GM19099 (cell line): ENCODE measurements around the gene EPHA3.

Experiments used
- POLR2A ChIP-seq: IDR thresholded peaks from 3 replicates; pipeline ENCODE4 v1.6.1; 2011; ENCODE audit warnings: low read depth; ENCODE audit not compliant: insufficient read length; ENCODE audit errors: extremely low read depth

Gene EPHA3

GRCh38 chr3:89414270-89414669 is 306.8 kb downstream of the EPHA3 start:
- TF ChIP-seq POLR2A, result no peak

- no peak for TF ChIP-seq POLR2A
These were observed 312.3 kb downstream of the EPHA3 start for GRCh38 chr3:89419647-89420241.

- TF ChIP-seq POLR2A, result no peak
These were observed 318.6 kb downstream of the EPHA3 start for GRCh38 chr3:89426060-89426459.

- no peak for TF ChIP-seq POLR2A
These were observed 327.4 kb downstream of the EPHA3 start for GRCh38 chr3:89434621-89435380.

- TF ChIP-seq POLR2A, result no peak
These were observed 329.4 kb downstream of the EPHA3 start for GRCh38 chr3:89436846-89437245.

- TF ChIP-seq POLR2A, result no peak
These were observed 333.0 kb downstream of the EPHA3 start for GRCh38 chr3:89440386-89440785.

- no peak for TF ChIP-seq POLR2A
These were observed 333.7 kb downstream of the EPHA3 start for GRCh38 chr3:89441141-89441540.

GRCh38 chr3:89446593-89446992 is 339.2 kb downstream of the EPHA3 start:
- no peak for TF ChIP-seq POLR2A

- no peak for TF ChIP-seq POLR2A
These were observed 339.8 kb downstream of the EPHA3 start for GRCh38 chr3:89447243-89447642.

GRCh38 chr3:89449086-89449485 is 341.7 kb downstream of the EPHA3 start:
- TF ChIP-seq POLR2A, result no peak

- no peak for TF ChIP-seq POLR2A
These were observed 344.6 kb downstream of the EPHA3 start for GRCh38 chr3:89452066-89452465.

- TF ChIP-seq POLR2A, result no peak
These were observed 347.8 kb downstream of the EPHA3 start for GRCh38 chr3:89455240-89455639.

GRCh38 chr3:89467898-89468363 is 360.5 kb downstream of the EPHA3 start:
- TF ChIP-seq POLR2A, result no peak

GRCh38 chr3:89472101-89472500 is 364.7 kb downstream of the EPHA3 start:
- no peak for TF ChIP-seq POLR2A

- no peak for TF ChIP-seq POLR2A
These were observed 367.1 kb downstream of the EPHA3 start for GRCh38 chr3:89474333-89475130.

- TF ChIP-seq POLR2A, result no peak
These were observed 381.6 kb downstream of the EPHA3 start for GRCh38 chr3:89488800-89489580.

GRCh38 chr3:89490129-89490528 is 382.7 kb downstream of the EPHA3 start:
- no peak for TF ChIP-seq POLR2A
